GM06990 (cell line): ENCODE data around the gene MGAT1.
"Not testable (repeated sequence)": the region's sequence is repeated elsewhere in the genome, so short reads cannot be mapped to it uniquely, and the experiment has no call there.

Source experiments
- DNase-seq: peaks from one replicate; pipeline ENCODE4 v3.0.0-alpha.2; 2011; ENCODE audit not compliant: insufficient read length; ENCODE audit errors: extremely low read depth
- H3K27me3 ChIP-seq: replicated peaks from 2 replicates; pipeline ENCODE4 v1.6.0; 2011; ENCODE audit warnings: low read length; ENCODE audit not compliant: control insufficient read depth, insufficient read depth
- H3K36me3 ChIP-seq: 2 replicates; pipeline ENCODE4 v1.5.1; 2011; ENCODE audit warnings: low read length; ENCODE audit not compliant: control insufficient read depth, insufficient read depth
- H3K4me3 ChIP-seq: replicated peaks from 2 replicates; pipeline ENCODE4 v1.5.1; 2011; ENCODE audit warnings: low read depth, mild to moderate bottlenecking, control low read depth, low read length
- TF ChIP-seq, protein P1 (sequence below): IDR thresholded peaks from 2 replicates; pipeline ENCODE4 v1.5.1; 2011; ENCODE audit warnings: low read length, control low read depth, mild to moderate bottlenecking, inconsistent platforms; ENCODE audit not compliant: insufficient read depth, poor library complexity, severe bottlenecking

Gene MGAT1

DNA sequence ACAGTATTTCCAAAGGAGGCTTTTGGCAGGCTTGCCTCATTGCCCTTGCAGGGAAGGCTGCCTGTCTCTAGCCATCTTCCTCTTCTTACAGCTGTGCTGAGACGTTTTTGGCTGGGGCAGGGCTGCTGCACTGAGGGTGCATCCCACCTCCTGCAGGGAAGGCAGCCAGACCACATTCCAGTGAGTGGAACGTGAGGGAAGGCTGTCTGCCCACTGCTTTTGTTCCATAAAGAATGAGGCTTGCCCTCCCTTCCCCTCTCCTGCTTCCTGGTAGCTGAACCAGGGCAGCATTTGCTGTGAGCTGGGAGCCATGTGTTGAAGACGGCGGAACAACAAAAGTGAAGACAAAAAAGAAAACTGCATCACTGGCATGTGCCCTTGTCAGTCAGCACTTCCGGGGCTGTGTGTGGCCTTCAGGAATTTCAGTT lies 16.8 kb downstream of the MGAT1 start:
- Histone ChIP-seq H3K36me3 (peaks cover 12% of the 10 kb centered on the region), H3K27me3 (no peaks in the 10 kb centered on the region), H3K4me3 (no peak overlapping the region)
- DNase-seq, result no peak
- TF ChIP-seq, protein P1, sequence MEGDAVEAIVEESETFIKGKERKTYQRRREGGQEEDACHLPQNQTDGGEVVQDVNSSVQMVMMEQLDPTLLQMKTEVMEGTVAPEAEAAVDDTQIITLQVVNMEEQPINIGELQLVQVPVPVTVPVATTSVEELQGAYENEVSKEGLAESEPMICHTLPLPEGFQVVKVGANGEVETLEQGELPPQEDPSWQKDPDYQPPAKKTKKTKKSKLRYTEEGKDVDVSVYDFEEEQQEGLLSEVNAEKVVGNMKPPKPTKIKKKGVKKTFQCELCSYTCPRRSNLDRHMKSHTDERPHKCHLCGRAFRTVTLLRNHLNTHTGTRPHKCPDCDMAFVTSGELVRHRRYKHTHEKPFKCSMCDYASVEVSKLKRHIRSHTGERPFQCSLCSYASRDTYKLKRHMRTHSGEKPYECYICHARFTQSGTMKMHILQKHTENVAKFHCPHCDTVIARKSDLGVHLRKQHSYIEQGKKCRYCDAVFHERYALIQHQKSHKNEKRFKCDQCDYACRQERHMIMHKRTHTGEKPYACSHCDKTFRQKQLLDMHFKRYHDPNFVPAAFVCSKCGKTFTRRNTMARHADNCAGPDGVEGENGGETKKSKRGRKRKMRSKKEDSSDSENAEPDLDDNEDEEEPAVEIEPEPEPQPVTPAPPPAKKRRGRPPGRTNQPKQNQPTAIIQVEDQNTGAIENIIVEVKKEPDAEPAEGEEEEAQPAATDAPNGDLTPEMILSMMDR, result no peak

DNA sequence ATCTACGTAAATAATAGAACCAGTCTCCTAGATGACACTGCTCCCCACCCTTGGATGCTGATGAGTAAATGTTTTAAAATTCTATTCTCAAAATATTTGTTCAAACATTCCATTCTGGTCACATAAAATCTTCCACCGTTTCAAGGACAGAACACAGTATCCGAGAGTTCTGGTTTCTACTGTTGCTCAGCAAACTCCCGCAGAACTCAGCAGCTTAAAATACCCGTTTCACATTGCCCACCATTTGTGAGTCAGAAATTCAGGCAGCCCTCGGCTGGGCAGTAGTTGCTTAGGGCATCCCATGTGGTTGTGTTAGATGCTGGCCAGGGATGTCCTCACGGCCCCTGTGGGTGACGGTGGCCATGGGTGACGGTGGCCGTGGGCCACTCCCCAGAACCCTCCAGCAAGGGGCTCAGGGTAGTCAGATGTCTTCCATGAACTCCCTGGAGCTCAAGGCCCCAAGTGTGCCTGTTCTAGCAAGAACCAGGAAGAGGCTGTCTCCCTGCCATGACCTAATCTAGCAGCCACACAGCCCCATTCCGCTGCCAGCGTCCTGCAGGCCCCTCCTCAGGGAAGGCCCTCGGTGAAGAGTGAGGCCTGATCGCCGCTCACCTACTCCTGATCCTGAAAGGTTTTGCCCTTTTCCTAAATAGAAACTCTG lies 17.4 kb downstream of the MGAT1 start:
- no peak for DNase-seq
- TF ChIP-seq, protein P1, result no peak
- no peaks in the 10 kb centered on the region for H3K27me3 ChIP-seq
- H3K4me3 ChIP-seq, result no peak overlapping the region
- H3K36me3 ChIP-seq, result peaks cover 7% of the 10 kb centered on the region

DNA sequence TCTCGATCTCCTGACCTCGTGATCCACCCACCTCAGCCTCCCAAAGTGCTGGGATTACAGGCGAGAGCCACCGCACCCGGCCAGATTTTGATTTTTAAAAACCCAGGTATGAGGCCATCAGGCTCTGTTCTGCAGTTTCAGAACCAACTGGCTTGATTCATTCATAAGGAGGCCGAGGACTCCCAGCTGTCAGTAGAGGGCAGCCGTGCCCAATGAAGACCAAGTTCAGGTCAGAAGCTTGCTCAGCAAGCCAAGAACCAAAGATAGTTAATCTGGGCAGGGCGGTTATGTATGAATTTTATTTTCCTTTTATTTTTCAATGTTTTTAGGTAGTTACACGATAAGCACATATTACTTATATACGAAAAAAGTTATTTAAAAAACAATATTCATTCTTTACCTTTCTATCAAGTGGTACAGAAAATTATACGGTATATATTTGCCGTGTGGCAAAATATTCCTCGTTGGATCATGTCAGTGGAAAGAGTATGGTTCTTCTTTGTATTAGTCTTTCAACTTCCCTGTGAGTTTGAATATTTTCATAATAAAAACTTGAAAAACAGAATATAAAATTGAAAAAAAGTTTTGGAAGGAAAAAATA lies 18.0 kb downstream of the MGAT1 start:
- TF ChIP-seq, protein P1, result peak; percentile 77
- H3K4me3 ChIP-seq, result no peak overlapping the region
- no peaks in the 10 kb centered on the region for H3K27me3 ChIP-seq
- DNase-seq, result no peak
- peaks cover 3% of the 10 kb centered on the region for H3K36me3 ChIP-seq

DNA sequence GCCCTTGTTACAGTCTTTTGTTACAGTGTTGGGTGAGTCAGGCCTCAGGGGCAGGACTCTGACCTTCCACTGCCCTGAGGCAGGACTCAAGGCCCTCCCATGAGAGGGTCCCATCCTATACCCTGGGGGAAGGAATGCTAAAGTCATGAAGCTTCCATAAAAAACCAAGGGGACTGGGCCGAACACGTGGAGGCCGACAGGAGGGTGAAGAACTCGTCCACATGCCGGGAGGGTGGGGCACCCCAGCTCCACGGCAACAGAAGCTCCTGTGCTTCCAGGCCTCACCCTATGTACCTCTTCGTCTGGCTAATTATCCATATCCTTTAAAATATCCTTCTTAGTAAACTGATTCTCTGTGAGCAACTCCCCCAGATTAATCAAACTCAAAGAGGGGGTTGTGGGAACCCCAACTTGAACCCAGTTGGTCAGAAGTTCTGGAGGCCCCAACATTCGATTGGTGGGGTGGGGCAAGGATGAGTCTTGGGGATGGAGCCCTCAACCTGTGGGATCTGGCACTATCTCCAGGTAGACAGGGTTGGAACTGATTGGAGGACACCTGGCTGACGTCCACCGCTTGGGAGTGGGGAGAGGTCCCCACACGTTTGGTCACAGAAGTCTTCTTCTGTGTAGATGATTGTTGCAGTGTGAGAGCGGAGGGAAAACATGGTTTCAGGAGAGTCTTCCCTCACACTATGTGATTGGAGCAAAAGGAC lies 19.1 kb downstream of the MGAT1 start:
- H3K4me3 ChIP-seq, result no peak overlapping the region
- no peak for DNase-seq
- TF ChIP-seq, protein P1, result no peak
- H3K36me3 ChIP-seq, result peaks cover 3% of the 10 kb centered on the region
- no peaks in the 10 kb centered on the region for H3K27me3 ChIP-seq

DNA sequence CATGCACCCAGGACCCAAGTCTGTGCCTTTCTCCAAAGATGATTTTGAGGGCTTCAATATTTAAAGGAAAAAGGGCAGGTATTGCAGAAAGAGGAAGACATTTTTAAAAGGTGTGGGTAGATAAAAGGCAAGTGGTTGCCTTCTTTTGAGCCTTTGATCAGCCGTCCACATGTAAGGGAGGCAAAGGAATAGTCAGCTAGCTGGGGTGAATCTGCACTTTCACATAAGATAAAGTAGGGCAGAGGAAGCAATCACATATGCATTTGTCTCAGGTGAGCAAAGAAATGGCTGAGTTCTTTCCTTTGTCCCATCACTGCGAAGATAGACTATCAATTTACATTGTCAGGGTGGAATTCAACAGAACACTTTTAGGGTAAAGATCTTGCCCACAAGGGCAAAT lies 19.9 kb downstream of the MGAT1 start:
- TF ChIP-seq, protein P1, result no peak
- no peak for DNase-seq
- no peaks in the 10 kb centered on the region for H3K27me3 ChIP-seq
- H3K4me3 ChIP-seq, result no peak overlapping the region
- H3K36me3 ChIP-seq, result no peaks in the 10 kb centered on the region

DNA sequence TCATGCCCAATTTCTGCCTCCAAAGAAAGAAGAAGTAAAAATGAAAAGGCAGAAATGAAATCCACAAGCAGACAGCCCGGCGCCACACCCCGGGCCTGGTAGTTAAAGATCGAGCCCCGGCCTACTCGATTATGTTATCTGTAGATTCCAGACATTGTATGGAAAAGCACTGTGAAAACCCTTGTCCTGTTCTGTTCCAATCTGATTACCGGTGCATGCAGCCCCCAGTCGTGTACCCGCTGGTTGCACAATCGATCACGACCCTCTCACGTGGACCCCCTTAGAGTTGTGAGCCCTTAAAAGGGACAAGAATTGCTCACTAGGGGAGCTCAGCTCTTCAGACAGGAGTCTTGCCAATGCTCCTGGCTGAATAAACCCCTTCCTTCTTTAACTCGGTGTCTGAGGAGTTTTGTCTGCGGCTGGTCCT lies 20.7 kb downstream of the MGAT1 start:
- not testable (repeated sequence) for DNase-seq, H3K4me3 ChIP-seq

More for the DNA sequence above, 20.7 kb downstream of the MGAT1 start:
- H3K27me3 ChIP-seq, H3K36me3 ChIP-seq: not testable (repeated sequence)
